SKM-1 treated with dmso at 0.1 percent for 144 hours (cell line): ENCODE data around the gene GRAMD4.
"Not testable (repeated sequence)": the region's sequence is repeated elsewhere in the genome, so short reads cannot be mapped to it uniquely, and the experiment has no call there.

Experiments used
- DNase-seq: peaks from one replicate; lab custom pipeline; 2025; ENCODE audit not compliant: unreplicated experiment; lab: John Stamatoyannopoulos, UW

The GRAMD4 gene

DNA sequence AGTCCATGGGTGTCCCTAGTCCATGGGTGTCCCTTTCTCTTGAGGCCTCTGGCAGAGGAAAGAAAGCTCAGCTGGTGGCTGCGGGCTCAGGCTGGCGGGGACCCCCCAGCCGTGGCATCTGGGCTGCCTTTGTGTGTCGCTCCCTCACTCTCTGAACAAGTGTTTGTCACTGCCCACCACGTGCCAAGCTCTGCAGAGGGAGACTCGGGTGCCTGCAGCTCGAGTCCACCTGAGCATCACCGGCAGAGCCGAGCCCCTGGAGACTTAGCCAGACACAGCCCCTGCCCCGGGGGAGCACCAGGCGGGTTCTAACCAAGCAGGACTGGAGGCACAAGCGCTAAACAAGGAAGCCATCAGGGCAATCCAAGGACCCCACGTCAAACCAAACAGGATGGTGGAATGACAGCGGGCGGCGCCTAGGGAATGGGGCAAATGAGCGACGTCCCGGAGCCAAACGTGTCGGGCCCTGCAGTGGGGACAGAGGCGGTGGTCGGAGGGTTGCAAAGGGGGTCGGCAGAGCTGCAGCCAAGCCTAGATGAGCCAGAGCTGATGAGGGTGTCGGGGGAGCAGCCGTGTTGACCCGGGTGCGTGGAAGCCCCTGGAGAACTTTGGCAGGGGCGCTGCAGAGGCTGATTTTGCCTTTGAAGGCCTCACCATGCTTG is 2.1 kb upstream of the GRAMD4 start:
- no peak for DNase-seq

DNA sequence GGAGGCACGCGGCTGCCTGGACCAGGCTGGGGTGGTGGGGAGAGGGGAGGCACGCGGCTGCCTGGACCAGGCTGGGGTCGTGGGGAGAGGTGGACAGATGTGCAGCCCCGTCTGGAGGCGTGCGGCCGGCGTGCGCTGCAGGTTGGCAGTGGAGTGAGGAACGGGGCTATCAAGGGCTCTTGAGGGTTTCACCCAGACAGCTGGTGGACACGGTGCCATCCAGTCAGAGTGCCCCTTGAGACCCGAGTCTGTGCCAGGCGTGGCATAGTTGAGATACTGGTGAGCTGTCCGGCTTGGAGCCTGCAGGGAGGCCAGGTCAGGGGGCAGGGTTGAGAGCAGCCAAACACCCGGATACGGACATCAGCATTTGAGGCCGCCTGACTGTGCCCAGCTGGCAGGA is 1.5 kb upstream of the GRAMD4 start:
- no peak for DNase-seq

DNA sequence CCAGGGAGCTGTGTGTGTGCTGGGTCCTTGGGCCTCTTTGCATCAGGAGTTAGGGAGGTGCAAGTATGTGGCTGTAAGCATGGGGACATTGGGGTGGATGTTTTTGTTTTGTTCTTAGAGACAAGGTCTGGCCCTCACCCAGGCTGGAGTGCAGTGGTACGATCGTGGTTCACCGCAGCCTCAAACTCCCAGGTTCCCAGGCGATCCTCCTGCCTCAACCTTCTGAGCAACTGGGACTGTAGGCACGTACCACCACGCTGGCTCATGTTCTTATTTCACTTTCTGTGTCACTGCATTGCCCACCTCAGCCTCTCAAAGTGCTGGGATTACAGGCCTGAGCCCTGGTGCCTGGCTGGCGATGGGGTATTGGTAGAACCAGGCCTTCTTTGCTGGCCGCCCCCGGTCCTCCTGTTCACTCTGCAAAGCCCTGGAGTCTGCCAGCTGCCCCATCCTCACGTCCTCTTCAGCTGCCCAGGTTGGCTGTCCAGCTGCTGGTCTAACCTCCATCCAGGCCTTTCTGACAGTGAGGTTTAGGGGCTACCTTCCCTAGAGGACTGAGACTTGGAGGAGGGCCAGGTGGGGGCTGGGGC is 851 bp upstream of the GRAMD4 start:
- DNase-seq: no peak

GRCh38 chr22:46620588-46621242 is 529 bp downstream of the GRAMD4 start:
- no peak for DNase-seq

- not testable (repeated sequence) for DNase-seq
Measured at GRCh38 chr22:46621243-46621930, 1.2 kb downstream of the GRAMD4 start.

DNA sequence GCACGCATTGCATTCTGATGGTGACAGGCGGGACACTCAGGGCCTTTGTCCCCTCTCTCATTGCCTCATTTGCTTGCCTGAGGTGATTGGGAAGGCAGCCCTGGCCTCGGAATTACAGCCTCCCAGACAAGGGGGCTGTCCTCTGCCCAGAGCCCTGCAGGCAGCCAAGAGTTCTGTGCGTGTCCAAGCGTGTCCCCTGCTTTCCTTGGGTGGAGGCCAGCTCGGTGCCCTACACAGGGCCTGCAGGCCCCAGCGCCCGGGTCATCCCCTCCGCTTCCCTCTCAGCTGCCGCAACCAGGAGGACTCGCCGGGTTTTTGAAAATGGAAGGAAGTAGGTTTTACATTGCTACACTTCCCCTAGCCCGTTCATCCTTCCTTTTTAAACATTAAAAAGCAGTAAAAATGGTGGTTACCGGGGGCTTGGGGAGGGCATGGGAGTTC is 1.9 kb downstream of the GRAMD4 start:
- DNase-seq: peak; percentile 56

- DNase-seq: no peak
Measured at GRCh38 chr22:46625113-46625842, 5.1 kb downstream of the GRAMD4 start.

DNA sequence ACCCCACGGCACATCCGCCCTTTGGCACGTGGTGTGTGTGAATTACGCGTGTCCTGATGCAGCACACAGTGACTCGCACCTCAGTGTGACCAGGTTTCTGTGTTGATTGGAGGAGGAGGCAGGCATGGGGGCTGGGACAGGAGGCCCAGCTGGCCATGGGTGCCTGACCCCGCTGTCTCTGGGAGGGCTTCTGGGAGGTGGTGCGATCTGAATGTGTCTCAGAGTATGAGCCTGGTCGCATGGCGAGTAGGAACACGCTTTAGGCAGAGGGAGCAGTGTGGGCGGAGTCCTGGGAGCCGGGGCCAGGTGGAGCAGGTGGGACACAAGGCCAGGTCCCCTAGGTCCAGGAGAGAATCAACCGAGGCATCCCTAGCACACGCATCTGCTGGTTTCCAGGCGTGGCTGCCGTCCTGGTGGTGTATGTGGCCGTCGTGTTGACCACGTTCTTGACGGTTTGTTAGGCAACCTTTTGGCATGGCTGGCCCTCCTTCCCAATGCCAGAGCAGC is 5.7 kb downstream of the GRAMD4 start:
- DNase-seq: no peak

GRCh38 chr22:46626356-46626755 is 6.2 kb downstream of the GRAMD4 start:
- no peak for DNase-seq

GRCh38 chr22:46626911-46627805 is 7.0 kb downstream of the GRAMD4 start:
- DNase-seq: no peak

DNA sequence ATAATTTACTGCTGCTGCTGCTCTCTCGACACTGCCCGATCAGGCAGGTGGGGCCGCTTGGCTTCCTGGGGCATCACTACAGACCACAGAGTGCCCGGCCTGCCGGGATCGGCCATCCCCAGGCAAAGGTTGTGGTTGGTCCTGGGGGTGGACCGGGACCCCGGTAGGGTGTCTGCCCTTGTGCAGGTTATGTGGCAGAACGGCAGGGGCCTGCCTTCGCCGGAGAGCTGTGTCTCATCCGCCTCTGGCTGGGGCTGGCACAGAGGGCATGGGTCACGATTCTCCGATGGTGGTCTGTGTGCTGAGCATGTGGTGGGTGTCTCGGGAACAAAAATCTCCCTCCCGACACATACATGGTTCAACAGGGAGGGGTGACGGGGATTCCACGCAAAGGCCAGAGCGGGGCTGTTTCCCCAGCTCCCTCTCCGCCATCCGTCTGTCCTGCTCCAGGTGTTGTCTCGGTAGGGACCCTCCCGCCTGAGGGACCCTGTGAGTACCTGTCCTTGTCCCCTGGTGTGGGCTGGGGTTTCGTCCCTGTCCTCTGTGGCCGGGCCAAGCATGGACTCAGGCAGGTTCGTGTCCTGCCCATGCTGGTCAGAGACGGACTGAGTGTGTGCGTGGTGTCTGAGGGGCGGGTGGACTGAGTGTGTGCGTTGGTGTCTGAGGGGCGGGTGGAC is 7.8 kb downstream of the GRAMD4 start:
- DNase-seq: no peak

GRCh38 chr22:46628756-46629155 is 8.6 kb downstream of the GRAMD4 start:
- no peak for DNase-seq

DNA sequence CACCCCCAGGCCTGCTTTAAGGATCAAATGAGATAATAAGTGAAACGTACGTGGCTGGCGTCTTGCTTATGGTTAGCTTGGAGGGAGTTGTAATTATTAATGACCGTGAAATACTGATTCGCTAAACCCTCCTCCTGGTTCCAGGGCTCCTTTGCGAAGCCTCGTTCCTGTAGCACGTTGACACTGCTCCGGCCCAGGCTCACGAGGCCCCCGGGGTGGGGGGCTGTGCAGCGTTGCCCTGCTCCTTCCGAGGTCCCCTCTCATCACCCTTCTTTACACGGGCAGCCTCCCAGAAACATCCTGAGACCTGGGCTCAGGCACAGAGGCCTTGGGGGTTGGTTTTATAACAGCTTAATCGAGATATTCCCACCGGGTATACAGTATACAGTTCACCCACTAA is 9.1 kb downstream of the GRAMD4 start:
- no peak for DNase-seq

- no peak for DNase-seq
Measured at GRCh38 chr22:46631113-46631512, 10.9 kb downstream of the GRAMD4 start.

DNA sequence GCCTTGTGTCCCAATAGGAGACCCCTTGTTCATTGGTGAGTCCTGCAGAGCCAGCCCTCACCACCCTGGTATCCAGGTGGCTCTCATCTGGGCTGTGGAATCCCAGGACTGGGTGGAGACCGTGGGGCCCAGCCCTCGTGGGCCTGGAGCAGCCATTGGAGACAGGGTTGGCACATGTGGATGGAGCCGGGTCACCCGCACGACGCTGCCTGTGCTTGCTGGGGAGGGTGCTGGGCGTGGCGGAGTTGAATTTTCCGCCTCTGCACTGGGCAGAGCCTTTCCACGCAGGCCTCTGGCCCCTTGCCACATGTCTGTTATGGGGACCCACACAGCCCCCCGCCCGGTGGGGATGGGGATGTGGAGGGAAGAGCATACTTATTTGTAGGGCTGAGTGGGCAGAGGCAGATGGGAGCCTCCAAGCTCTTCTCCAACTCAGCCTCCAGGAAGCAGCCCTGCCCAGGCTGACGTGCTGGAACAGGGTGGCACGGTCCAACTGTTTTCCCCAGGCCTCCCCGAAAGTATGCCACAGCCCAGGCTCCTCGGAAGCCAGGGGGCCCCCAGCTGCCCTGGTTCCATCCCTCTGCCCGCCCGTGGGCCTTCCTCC is 12.6 kb downstream of the GRAMD4 start:
- no peak for DNase-seq

DNA sequence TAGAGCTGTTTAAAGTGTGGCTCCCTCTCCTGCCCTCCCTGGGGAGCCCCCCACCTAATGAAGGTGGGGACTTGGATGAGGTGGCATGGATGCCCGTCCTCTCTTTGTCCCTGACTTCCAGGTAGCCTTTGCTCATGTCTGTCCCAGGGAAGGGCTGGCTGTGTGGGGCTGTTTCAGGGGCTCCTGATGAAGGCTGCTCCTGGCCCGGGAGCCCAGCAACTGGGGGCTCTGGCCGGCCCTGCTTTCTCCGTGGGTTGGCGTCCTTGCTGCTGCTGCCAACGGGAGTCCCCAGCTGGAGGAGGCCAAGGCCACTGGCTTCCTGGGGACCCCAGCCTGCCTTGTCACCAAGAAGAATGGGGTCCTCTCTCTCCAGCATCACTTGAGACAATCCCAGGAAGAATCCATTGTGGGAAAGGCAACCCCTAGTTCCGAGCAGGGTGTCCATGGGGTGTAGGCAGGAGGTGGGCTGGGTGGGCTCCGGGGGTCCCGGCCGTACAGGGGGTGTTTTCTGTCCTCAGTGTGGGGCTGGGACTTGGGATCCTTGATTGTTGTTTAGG is 13.2 kb downstream of the GRAMD4 start:
- no peak for DNase-seq

DNA sequence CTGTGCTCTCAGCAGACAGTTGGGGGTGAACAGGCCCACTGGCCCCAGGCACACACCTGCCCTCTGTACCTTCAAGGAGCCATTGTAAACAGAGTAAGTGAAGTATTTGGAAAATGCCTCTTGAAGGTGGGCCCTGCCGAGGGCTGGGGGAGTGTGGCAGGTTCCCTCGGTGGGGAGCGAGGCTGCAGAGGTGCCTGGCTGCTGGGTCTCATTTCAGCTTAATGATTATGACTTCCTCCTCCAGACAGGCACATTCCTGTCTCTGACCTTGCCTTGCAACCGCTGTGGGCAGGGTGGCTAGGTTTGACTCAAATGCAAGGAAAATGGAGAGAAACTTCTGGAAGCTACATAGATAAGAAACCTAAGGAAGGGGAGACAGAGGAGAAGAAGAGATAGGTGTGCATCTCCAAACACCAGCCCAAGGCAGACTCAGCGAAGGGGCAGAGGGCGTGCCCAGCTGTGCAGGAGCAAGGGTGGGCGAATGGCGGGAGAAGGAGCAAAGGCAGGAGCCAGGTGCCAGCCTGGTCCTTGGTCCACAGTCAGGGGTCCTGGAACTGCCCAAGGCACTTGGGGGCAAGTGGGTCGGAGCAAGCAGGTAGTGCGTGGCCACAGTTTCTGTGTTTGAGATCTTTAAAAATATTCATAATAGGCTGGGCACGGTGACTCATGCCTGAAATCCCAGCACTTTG is 14.0 kb downstream of the GRAMD4 start:
- DNase-seq: no peak
